GM19395 (cell line): ENCODE data around the gene TRIP10.
"Not testable (repeated sequence)": the region's sequence is repeated elsewhere in the genome, so short reads cannot be mapped to it uniquely, and the experiment has no call there.

Experiments
- ATAC-seq: cut with Tn5 transposase; IDR thresholded peaks from one replicate; pipeline ENCODE4 v1.9.1; 2021; ENCODE audit warnings: mild to moderate bottlenecking, moderate library complexity; ENCODE audit not compliant: unreplicated experiment

The TRIP10 gene

DNA sequence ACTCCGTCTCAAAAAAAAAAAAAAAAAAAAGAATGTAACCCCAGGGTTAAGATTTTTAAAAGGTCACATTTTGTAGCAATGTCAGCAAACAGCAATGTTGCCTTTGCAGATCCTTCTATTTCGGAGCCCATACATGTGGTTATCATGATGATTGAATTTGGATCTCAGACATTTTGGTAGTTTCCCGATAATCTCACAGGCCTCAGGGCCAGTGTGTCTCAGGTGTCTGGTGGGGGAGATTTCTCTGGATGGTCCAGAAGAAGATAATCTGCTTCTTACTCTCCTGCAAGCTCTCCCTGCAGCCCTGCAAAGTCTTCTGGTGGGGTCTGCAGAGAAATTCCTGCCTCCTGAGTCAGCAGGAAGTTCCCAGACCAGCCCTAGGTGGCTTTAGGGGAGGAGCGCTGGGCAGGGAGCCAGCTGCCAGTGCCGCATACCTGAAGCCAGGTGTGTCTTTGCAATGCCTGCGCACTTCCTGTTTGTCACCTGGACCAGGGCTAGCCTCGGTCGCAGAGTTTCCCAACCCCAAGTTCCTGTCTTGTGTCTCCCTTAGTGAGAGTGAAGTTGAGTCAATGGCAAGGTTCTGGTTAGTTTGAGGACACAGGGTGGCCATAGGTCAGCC is 26.4 kb downstream of the TRIP10 start:
- no peak for ATAC-seq

GRCh38 chr19:6766357-6767080 is 27.0 kb downstream of the TRIP10 start:
- no peak for ATAC-seq

- peak; percentile 38 for ATAC-seq
Observed at GRCh38 chr19:6767081-6767356, 27.5 kb downstream of the TRIP10 start.

GRCh38 chr19:6767357-6768235 is 28.1 kb downstream of the TRIP10 start, which contains the start of gene SH2D3A:
TSS of gene SH2D3A (minus strand) at chr19:6767435. CDS start at chr19:6763748, 3,687 bp downstream.
- peak; percentile 64 for ATAC-seq

DNA sequence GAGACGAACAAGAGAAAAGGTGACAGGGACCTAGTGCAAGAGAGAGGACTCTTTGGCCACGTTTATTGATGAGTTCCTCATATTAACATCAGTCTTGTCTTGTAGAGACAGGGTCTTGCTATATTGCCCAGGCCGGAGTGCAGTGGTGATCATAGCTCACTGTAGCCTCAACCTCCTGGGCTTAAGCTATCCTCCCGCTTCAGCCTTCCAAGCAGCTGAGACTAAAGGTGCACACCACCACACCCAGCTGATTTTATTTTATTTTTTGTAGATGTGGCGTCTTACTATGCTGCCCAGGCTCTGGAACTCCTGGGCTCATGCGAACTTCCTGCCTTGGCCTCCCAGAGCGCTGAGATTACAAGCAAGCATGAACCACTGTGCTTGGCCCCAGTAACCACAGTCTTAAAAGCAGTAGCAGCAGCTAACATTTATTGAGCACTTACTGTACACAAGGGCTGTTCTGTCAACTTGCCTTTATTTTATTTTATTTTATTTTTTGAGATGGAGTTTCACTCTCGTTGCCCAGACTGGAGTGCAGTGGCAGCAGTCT is 28.8 kb downstream of the TRIP10 start:
- ATAC-seq: no peak

DNA sequence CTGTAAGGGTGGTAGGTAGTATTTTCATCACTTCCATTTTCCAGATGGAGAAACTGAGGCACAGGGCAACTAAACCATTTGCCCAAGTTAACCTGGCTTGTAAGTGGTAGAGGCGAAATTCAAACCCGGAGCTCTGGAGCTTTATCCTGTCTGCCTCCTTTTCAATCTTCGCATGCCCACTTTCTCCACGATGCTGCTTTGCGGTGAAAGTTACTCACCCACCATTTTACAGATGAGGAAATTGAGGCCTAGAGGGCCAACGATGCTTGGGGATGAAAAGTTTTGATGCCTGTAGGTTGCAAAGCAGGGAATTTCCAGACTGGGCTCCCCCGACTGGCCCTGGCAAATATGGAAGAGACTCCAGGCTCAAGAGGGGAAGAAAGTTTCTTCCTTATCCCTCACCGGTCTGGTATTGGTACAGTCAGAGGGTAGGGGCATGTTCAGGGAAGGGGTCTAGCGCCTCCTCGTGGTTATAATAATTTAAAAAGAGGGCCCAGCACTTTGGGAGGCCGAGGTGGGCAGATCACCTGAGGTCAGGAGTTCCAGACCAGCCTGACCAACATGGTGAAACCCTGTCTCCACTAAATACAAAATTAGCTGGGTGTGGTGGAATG is 29.6 kb downstream of the TRIP10 start:
- no peak for ATAC-seq

DNA sequence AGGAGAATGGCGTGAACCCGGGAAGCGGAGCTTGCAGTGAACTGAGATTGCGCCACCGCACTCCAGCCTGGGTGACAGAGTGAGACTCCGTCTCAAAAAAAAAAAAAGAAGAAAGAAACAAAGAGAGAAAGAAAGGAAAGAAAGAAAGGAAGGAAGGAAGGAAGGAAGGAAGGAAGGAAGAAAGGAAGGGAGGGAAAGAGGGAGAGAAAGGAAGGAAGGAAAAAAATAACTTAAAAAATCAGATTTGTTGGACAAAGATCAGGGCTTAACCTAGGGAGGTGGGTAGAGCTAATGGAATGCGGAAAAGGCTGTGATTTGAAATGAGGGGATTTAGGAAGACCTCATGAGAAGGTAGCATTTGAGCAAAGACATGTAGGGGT is 32.2 kb downstream of the TRIP10 start:
- ATAC-seq: not testable (repeated sequence)

- no peak for ATAC-seq
Observed at GRCh38 chr19:6772028-6772865, 32.8 kb downstream of the TRIP10 start, which contains the start of gene VAV1. TSS of gene VAV1 (plus strand) at chr19:6772708. CDS start at chr19:6772808, 100 bp downstream.

- ATAC-seq: no peak
Observed at GRCh38 chr19:6772866-6773322, 33.4 kb downstream of the TRIP10 start.

- ATAC-seq: no peak
Observed at GRCh38 chr19:6773323-6773931, 33.9 kb downstream of the TRIP10 start.

DNA sequence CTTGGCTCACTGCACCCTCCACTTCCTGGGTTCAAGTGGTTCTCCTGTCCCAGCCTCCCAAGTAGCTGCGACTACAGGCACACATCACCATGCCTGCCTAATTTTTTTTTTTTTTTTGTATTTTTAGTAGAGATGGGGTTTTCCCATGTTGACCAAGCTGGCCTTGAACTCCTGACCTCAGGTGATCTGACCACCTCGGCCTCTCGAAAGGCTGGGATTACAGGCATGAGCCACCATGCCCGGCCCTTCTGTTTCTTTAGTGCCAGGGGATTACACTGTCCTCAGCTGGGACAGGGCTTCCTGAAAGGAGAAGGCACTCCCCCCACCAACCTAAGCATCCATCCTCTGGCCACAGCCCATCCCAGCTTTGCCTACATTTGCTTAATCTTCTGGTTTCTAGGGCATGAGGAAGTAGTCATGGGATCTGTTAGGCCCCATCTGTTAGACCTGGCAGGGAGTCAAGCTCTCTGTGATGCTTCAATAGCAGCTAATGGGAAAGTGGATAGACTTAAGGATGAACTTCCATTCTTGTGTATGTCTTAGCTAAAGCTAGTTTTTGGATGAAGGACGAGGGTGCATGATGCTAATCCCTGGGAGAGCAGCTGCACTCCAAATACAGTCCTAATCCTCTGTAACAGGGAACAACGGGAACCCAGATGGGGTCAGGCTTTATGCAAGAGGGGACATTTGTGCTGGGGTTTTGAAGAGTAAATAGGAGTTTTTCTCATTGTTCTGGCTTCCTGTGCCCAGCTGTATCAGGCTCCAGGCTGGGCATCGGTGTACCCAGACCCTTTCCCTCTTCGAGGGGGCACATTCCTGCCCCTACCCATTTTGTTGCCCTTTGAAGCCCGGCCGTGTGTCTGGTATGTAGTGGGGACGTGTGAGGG is 35.6 kb downstream of the TRIP10 start:
- no peak for ATAC-seq

DNA sequence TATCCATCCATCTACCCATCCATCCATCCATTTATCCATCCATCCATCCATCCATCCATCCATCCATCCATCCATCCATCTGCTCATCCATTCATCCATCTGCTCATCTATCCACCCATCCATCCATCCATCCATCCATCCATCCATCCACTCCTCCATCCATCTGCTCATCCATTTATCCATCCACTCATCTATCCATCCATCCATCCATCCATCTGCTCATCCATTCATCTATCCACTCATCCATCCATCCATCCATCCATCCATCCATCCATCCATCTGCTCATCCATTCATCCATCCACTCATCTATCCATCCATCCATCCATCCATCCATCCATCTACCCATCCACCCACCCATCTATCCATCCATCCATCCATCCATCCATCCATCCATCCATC is 36.6 kb downstream of the TRIP10 start:
- ATAC-seq: not testable (repeated sequence)

- no peak for ATAC-seq
Observed at GRCh38 chr19:6776999-6777398, 37.5 kb downstream of the TRIP10 start.

- no peak for ATAC-seq
Observed at GRCh38 chr19:6777434-6777833, 38.0 kb downstream of the TRIP10 start.

DNA sequence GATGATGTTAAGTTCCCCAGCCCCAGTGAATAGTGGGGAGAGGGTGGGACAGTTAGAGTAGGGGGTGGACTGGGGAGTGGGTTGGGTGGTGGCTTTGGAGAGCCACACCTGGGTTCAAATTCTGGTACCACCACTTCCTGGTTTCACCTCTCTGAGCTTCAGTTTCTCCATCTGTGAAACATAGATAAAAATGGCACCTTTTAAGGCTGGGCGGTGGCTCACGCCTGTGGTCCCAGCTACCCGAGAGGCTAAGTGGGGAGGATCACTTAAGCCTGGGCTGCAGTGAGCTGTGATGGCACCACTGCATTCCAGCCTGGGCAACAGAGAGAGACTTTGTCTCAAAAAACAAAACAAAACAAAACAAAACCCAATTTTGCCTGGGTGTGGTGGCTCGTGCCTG is 38.9 kb downstream of the TRIP10 start:
- ATAC-seq: no peak

- no peak for ATAC-seq
Observed at GRCh38 chr19:6779206-6779605, 39.7 kb downstream of the TRIP10 start.

DNA sequence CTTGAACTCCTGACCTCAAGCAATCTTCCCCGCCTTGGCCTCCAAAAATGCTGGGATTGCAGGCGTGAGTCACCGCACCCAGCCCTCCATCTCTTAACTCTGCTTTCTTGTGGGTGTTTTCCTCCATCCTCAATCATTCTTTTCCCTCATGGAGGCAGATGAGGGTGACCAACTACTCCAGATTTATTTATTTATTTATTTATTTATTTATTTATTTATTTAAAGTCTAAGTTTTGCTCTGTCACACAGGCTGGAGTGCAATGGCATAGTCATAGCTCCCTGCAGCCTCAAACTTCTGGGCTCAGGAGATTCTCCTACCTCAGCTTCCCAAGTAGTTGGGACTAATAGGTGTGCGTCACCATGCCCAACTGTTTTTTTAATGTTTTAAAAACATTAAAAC is 47.9 kb downstream of the TRIP10 start:
- ATAC-seq: no peak

DNA sequence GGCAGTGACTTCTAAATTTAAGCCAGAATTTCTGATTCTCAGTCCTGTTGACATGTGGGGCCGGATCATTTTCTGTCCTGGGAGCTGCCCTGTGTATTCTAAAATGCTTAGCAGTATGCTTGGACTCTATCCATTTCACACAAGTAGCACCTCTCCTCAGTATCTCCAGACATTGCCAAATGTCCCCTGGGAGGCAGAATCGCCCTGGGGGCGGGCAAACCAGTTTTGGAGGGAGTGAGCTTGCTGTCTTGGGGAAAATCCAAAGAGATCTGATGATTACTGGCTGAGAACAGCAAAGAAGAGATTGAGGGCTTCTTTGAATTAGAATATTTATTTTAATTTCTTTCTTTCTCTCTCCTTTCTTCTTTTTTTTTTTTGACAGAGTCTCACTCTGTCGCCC is 49.4 kb downstream of the TRIP10 start:
- ATAC-seq: no peak
